Suprapubic skin (tissue), 4 donors: ENCODE measurements around the gene LSM3. TPM values are rescaled to one million over a fixed set of nuclear protein-coding genes. Genes with fewer than 3 reads are reported as not detected.
"Not testable (repeated sequence)": the region's sequence is repeated elsewhere in the genome, so short reads cannot be mapped to it uniquely, and the experiment has no call there.

ENCODE experiments used
- DNase-seq, 2 donors: peaks; one replicate each; pipeline ENCODE4 v3.0.0-alpha.2; 2019; ENCODE audit warnings: low spot score in 2 of 2
- H3K27ac ChIP-seq: fragments of 200-600 bp; sonication (generic); one replicate; pipeline ENCODE4 v1.5.1; 2019
- H3K27me3 ChIP-seq: fragments of 200-600 bp; sonication (generic); one replicate; pipeline ENCODE4 v1.5.1; 2019
- H3K36me3 ChIP-seq: fragments of 200-600 bp; sonication (generic); one replicate; pipeline ENCODE4 v1.5.1; 2019
- H3K4me1 ChIP-seq: fragments of 200-600 bp; sonication (generic); one replicate; pipeline ENCODE4 v1.5.1; 2019
- H3K4me3 ChIP-seq: fragments of 200-600 bp; sonication (generic); one replicate; pipeline ENCODE4 v1.5.1; 2019; ENCODE audit warnings: mild to moderate bottlenecking
- H3K9me3 ChIP-seq: fragments of 200-600 bp; sonication (generic); one replicate; pipeline ENCODE4 v1.5.1; 2019
- CTCF ChIP-seq, 2 donors: fragments of 200-600 bp in 1 of 2; fragments of 450-650 bp in 1 of 2; sonication (generic) in 1 of 2; IDR thresholded peaks; one replicate each; pipeline ENCODE4 v1.5.1; 2016 to 2019; ENCODE audit warnings: antibody characterized with exemption in 2 of 2, mild to moderate bottlenecking in 1 of 2, moderate library complexity in 1 of 2
- EP300 ChIP-seq: sonication (generic); formaldehyde crosslinking; IDR thresholded peaks from one replicate; pipeline ENCODE4 v1.6.1; 2017; ENCODE audit warnings: antibody characterized with exemption
- POLR2A ChIP-seq, 2 donors: fragments of 450-650 bp; IDR thresholded peaks; one replicate each; pipeline ENCODE4 v1.6.1; 2017; ENCODE audit warnings: antibody characterized with exemption in 2 of 2, mild to moderate bottlenecking in 2 of 2, moderate library complexity in 2 of 2
- POLR2AphosphoS5 ChIP-seq, 3 donors: sonication (generic); formaldehyde crosslinking; IDR thresholded peaks; one replicate each; pipeline ENCODE4 v1.6.1; 2017; ENCODE audit warnings: antibody characterized with exemption in 3 of 3
- WGBS: methylation state at CpG from one replicate; pipeline ENCODE4 v1.1.5; 2018; 5-methylcytosine and 5-hydroxymethylcytosine counted together
- total RNA-seq, 4 donors: library from RNA; depleted of rRNA; stranded (reverse); fragments of >200 nt; gene quantifications; one replicate each; pipeline ENCODE4 v1.1.0, GENCODE V29; 2016

Gene LSM3
- total RNA-seq, 4 donors from 2014 or later = 5.5 to 10.7 (median 8.9) TPM

- H3K4me1 ChIP-seq = peaks cover 7% of the 10 kb centered on the region
Observed at GRCh38 chr3:14222900-14223594, 44.4 kb downstream of the LSM3 start.

GRCh38 chr3:14223595-14223994 lies 45.0 kb downstream of the LSM3 start:
- Histone ChIP-seq H3K27ac (no peak overlapping the region), H3K4me1 (peaks cover 12% of the 10 kb centered on the region), H3K27me3 (no peaks in the 10 kb centered on the region), H3K36me3 (no peaks in the 10 kb centered on the region), H3K9me3 (no peaks in the 10 kb centered on the region), H3K4me3 (no peak overlapping the region)
- DNase-seq = no peak
- TF ChIP-seq POLR2A (IDR thresholded peaks at IDR 0.05) = no peak
- TF ChIP-seq EP300 = no peak
- TF ChIP-seq POLR2AphosphoS5 (IDR thresholded peaks at IDR 0.05) = no peak
- TF ChIP-seq CTCF (IDR thresholded peaks at IDR 0.05) = no peak
- WGBS = 86% methylated on average over 1 of the region's 1 CpG

More at GRCh38 chr3:14222900-14223594, 44.4 kb downstream of the LSM3 start:
- no peaks in the 10 kb centered on the region for H3K36me3 ChIP-seq
- no peak for DNase-seq
- H3K27me3 ChIP-seq = no peaks in the 10 kb centered on the region
- H3K27ac ChIP-seq = no peak overlapping the region
- TF ChIP-seq POLR2AphosphoS5 (IDR thresholded peaks at IDR 0.05) (no peak), EP300 (no peak), POLR2A (IDR thresholded peaks at IDR 0.05) (no peak)
- H3K4me3 ChIP-seq = no peak overlapping the region
- 55% methylated on average over 3 of the region's 3 CpGs for WGBS
- no peaks in the 10 kb centered on the region for H3K9me3 ChIP-seq

- TF ChIP-seq CTCF (IDR thresholded peaks at IDR 0.05) (no peak), EP300 (no peak), POLR2AphosphoS5 (IDR thresholded peaks at IDR 0.05) (no peak), POLR2A (IDR thresholded peaks at IDR 0.05) (no peak)
- Histone ChIP-seq H3K27me3 (no peaks in the 10 kb centered on the region), H3K9me3 (no peaks in the 10 kb centered on the region), H3K4me3 (no peak overlapping the region), H3K27ac (no peak overlapping the region), H3K36me3 (no peaks in the 10 kb centered on the region), H3K4me1 (peaks cover 23% of the 10 kb centered on the region)
- 55% methylated on average over 6 of the region's 6 CpGs for WGBS
- no peak for DNase-seq
Observed at GRCh38 chr3:14224895-14225294, 46.3 kb downstream of the LSM3 start.

GRCh38 chr3:14225421-14225820 lies 46.8 kb downstream of the LSM3 start:
- no peak for DNase-seq
- H3K9me3 ChIP-seq = no peaks in the 10 kb centered on the region
- peaks cover 23% of the 10 kb centered on the region for H3K4me1 ChIP-seq
- no peak overlapping the region for H3K4me3 ChIP-seq
- H3K27ac ChIP-seq = no peak overlapping the region
- TF ChIP-seq EP300 = no peak
- TF ChIP-seq CTCF (IDR thresholded peaks at IDR 0.05) = no peak
- TF ChIP-seq POLR2A (IDR thresholded peaks at IDR 0.05) = no peak
- TF ChIP-seq POLR2AphosphoS5 (IDR thresholded peaks at IDR 0.05) = no peak
- H3K27me3 ChIP-seq = no peaks in the 10 kb centered on the region
- H3K36me3 ChIP-seq = no peaks in the 10 kb centered on the region
- WGBS = 77% methylated on average over 9 of the region's 9 CpGs

DNA sequence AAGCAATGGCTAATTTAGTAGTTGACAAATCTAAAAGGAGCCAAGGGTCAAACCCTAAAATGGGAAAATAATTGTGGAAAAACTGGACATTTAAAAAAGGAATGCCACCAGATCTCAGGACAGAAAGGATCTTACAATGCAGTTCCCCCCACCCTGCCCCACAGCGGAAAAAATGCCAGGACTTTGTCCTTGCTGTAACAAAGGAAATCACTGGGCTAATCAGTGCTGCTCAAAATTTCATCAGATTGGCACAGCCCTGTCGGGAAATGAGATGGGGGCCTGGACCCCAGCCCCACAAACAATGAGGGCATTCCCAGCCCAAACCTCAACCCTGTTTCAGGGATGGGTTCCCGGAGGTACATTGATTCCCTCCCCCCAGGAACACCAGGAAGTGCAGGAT lies 47.7 kb downstream of the LSM3 start:
- H3K36me3 ChIP-seq, H3K9me3 ChIP-seq, H3K27ac ChIP-seq, DNase-seq, H3K27me3 ChIP-seq, H3K4me3 ChIP-seq: not testable (repeated sequence)
- H3K4me1 ChIP-seq = peaks cover 28% of the 10 kb centered on the region
- 84% methylated on average over 3 of the region's 3 CpGs for whole genome bisulfite sequencing

DNA sequence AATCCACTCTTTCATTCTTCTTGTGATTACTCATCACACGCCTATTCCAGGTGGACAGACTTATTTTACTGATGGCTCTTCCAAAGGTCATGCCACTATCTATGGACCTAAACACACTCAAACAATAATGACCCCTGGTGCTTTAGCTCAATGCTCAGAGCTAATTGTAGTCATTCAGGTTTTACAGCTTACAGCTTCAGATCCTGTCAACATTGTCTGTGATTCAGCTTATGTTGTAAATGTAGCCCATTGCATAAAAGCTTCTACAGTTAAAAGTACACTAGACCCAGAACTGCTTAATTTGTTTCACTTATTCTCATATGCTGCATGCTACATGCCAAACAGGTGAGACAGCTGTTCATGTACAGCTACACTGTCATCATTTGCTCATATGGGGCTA lies 49.2 kb downstream of the LSM3 start:
- peaks cover 28% of the 10 kb centered on the region for H3K4me1 ChIP-seq
- no peak overlapping the region for H3K27ac ChIP-seq
- TF ChIP-seq POLR2A (IDR thresholded peaks at IDR 0.05) = no peak
- TF ChIP-seq POLR2AphosphoS5 (IDR thresholded peaks at IDR 0.05) = no peak
- no peak for TF ChIP-seq CTCF (IDR thresholded peaks at IDR 0.05)
- TF ChIP-seq EP300 = no peak
- no peak for DNase-seq
- H3K4me3 ChIP-seq = no peak overlapping the region
- WGBS = 33% methylated on average over 1 of the region's 1 CpG
- no peaks in the 10 kb centered on the region for H3K27me3 ChIP-seq
- no peaks in the 10 kb centered on the region for H3K9me3 ChIP-seq
- H3K36me3 ChIP-seq = no peaks in the 10 kb centered on the region
